ENCODE results near the gene NACC2.

The NACC2 gene

GRCh38 chr9:136117916-136118319 is 22.8 kb upstream of the NACC2 start (continued):
- TF ChIP-seq, protein P1, sequence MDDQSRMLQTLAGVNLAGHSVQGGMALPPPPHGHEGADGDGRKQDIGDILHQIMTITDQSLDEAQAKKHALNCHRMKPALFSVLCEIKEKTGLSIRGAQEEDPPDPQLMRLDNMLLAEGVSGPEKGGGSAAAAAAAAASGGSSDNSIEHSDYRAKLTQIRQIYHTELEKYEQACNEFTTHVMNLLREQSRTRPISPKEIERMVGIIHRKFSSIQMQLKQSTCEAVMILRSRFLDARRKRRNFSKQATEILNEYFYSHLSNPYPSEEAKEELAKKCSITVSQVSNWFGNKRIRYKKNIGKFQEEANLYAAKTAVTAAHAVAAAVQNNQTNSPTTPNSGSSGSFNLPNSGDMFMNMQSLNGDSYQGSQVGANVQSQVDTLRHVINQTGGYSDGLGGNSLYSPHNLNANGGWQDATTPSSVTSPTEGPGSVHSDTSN (CRISPR knock-in tag; IDR thresholded peaks at IDR 0.05): no peak
- TF ChIP-seq ZNF658 (tag by site-specific recombination; IDR thresholded peaks at IDR 0.05) (no peak), BCL6B (tag by site-specific recombination; IDR thresholded peaks at IDR 0.05) (no peak), KLF8 (tag by site-specific recombination; IDR thresholded peaks at IDR 0.05) (peak; percentile 69; the same call in 1 of the 2 replicates), GLI2 (tag by site-specific recombination; IDR thresholded peaks at IDR 0.05; ENCODE audit: borderline replicate concordance, low read depth) (no peak), KLF1 (tag by site-specific recombination; IDR thresholded peaks at IDR 0.05) (peak; percentile 94), ZBTB17 (tag by site-specific recombination; IDR thresholded peaks at IDR 0.05) (no peak), ZNF350 (tag by site-specific recombination; IDR thresholded peaks at IDR 0.05) (no peak), ZSCAN30 (tag by site-specific recombination; IDR thresholded peaks at IDR 0.05) (no peak), ELK4 (IDR thresholded peaks at IDR 0.05; ENCODE audit: borderline replicate concordance, low read depth, low read length) (no peak), ZNF311 (tag by site-specific recombination; IDR thresholded peaks at IDR 0.05; ENCODE audit: borderline replicate concordance) (no peak), BCL11B (tag by site-specific recombination; IDR thresholded peaks at IDR 0.05; ENCODE audit: low read depth) (no peak), ZNF341 (tag by site-specific recombination; IDR thresholded peaks at IDR 0.05; ENCODE audit: low read depth) (0 out of 2 replicates have a peak, but pooled peaks have one; percentile 22), ZNF23 (tag by site-specific recombination; IDR thresholded peaks at IDR 0.05; ENCODE audit: borderline replicate concordance) (no peak), ZNF138 (tag by site-specific recombination; IDR thresholded peaks at IDR 0.05; ENCODE audit: borderline replicate concordance) (no peak), ZNF184 (tag by site-specific recombination; IDR thresholded peaks at IDR 0.05) (no peak), ZBTB11 (tag by site-specific recombination; conservative IDR thresholded peaks at IDR 0.05; ENCODE audit: low read depth) (no peak; the same call in 1 of the 2 replicates), ZBTB20 (tag by site-specific recombination; IDR thresholded peaks at IDR 0.05) (peak; percentile 48; the same call in 1 of the 2 replicates), YY1 (tag by site-specific recombination; IDR thresholded peaks at IDR 0.05) (peak; percentile 41; the same call in 1 of the 2 replicates), ZSCAN23 (tag by site-specific recombination; IDR thresholded peaks at IDR 0.05) (no peak)
- TF ChIP-seq, protein P2, sequence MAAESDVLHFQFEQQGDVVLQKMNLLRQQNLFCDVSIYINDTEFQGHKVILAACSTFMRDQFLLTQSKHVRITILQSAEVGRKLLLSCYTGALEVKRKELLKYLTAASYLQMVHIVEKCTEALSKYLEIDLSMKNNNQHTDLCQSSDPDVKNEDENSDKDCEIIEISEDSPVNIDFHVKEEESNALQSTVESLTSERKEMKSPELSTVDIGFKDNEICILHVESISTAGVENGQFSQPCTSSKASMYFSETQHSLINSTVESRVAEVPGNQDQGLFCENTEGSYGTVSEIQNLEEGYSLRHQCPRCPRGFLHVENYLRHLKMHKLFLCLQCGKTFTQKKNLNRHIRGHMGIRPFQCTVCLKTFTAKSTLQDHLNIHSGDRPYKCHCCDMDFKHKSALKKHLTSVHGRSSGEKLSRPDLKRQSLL (tag by site-specific recombination; IDR thresholded peaks at IDR 0.05): no peak
- TF ChIP-seq, protein P3, sequence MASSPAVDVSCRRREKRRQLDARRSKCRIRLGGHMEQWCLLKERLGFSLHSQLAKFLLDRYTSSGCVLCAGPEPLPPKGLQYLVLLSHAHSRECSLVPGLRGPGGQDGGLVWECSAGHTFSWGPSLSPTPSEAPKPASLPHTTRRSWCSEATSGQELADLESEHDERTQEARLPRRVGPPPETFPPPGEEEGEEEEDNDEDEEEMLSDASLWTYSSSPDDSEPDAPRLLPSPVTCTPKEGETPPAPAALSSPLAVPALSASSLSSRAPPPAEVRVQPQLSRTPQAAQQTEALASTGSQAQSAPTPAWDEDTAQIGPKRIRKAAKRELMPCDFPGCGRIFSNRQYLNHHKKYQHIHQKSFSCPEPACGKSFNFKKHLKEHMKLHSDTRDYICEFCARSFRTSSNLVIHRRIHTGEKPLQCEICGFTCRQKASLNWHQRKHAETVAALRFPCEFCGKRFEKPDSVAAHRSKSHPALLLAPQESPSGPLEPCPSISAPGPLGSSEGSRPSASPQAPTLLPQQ (tag by site-specific recombination; IDR thresholded peaks at IDR 0.05): peak; percentile 28; the same call in 1 of the 2 replicates
- TF ChIP-seq, protein P4, sequence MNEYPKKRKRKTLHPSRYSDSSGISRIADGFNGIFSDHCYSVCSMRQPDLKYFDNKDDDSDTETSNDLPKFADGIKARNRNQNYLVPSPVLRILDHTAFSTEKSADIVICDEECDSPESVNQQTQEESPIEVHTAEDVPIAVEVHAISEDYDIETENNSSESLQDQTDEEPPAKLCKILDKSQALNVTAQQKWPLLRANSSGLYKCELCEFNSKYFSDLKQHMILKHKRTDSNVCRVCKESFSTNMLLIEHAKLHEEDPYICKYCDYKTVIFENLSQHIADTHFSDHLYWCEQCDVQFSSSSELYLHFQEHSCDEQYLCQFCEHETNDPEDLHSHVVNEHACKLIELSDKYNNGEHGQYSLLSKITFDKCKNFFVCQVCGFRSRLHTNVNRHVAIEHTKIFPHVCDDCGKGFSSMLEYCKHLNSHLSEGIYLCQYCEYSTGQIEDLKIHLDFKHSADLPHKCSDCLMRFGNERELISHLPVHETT (tag by site-specific recombination; IDR thresholded peaks at IDR 0.05): no peak

All from HEK293 (cell line).